Effector memory CD8-positive, alpha-beta T cell (primary cell): ENCODE measurements around the gene NTN1.
A peak's percentile ranks its signal among the peaks of the same experiment; 100 is the strongest.
"Not testable (repeated sequence)": the region's sequence is repeated elsewhere in the genome, so short reads cannot be mapped to it uniquely, and the experiment has no call there.

ENCODE experiments used
- ATAC-seq: fragments of 150-1000 bp; cut with Tn5 transposase; replicated peaks from 2 replicates; pipeline ENCODE4 v1.10.0; 2021; ENCODE audit warnings: mild to moderate bottlenecking, moderate library complexity
- DNase-seq, 3 experiments: peaks; one replicate each; pipeline ENCODE4 v3.0.0; 2021
- H3K27ac Mint-ChIP-seq, 2 donors: one replicate each; pipeline ENCODE4 v1.8.0; 2022; ENCODE audit warnings: mild to moderate bottlenecking in 2 of 2, mixed read lengths in 2 of 2, moderate library complexity in 2 of 2
- H3K27me3 Mint-ChIP-seq, 2 donors: one replicate each; pipeline ENCODE4 v1.8.0; 2022; ENCODE audit warnings: mixed read lengths in 2 of 2
- H3K36me3 Mint-ChIP-seq: one replicate; pipeline ENCODE4 v1.8.0; 2022; ENCODE audit warnings: mild to moderate bottlenecking, moderate library complexity, mixed read lengths; ENCODE audit not compliant: insufficient read depth
- H3K4me1 Mint-ChIP-seq, 2 donors: one replicate each; pipeline ENCODE4 v1.8.0; 2022; ENCODE audit warnings: low read depth in 2 of 2, mixed read lengths in 2 of 2
- H3K4me3 Mint-ChIP-seq, 2 donors: one replicate each; pipeline ENCODE4 v1.8.0; 2022; ENCODE audit warnings: mild to moderate bottlenecking in 2 of 2, mixed read lengths in 2 of 2, moderate library complexity in 2 of 2
- H3K9me3 Mint-ChIP-seq, 2 donors: one replicate each; pipeline ENCODE4 v1.8.0; 2022; ENCODE audit warnings: mixed read lengths in 2 of 2

The NTN1 gene

GRCh38 chr17:9244066-9245052, 223.0 kb downstream of the NTN1 start:
- DNase-seq (no peak), ATAC-seq (no peak)
- no peaks in the 10 kb centered on the region for H3K9me3 Mint-ChIP-seq
- H3K27ac Mint-ChIP-seq = no peak overlapping the region
- peaks cover 15% of the 10 kb centered on the region for H3K36me3 Mint-ChIP-seq
- no peak overlapping the region for H3K4me3 Mint-ChIP-seq
- H3K4me1 Mint-ChIP-seq = peaks cover 9 to 12% of the 10 kb centered on the region in 2 donors
- no peaks in the 10 kb centered on the region for H3K27me3 Mint-ChIP-seq

GRCh38 chr17:9247401-9247938, 226.2 kb downstream of the NTN1 start:
- Mint-ChIP-seq H3K27ac (peak overlapping the region in 1 of 2 donors; percentile 16), H3K27me3 (no peaks in the 10 kb centered on the region)

GRCh38 chr17:9249245-9249953, 228.1 kb downstream of the NTN1 start:
- ATAC-seq = no peak
- DNase-seq = no peak

More at GRCh38 chr17:9247401-9247938, 226.2 kb downstream of the NTN1 start:
- ATAC-seq (no peak), DNase-seq (no peak)
- H3K36me3 Mint-ChIP-seq = peaks cover 6% of the 10 kb centered on the region
- no peaks in the 10 kb centered on the region for H3K4me1 Mint-ChIP-seq
- no peak overlapping the region for H3K4me3 Mint-ChIP-seq
- H3K9me3 Mint-ChIP-seq = no peaks in the 10 kb centered on the region

GRCh38 chr17:9251273-9251672, 230.0 kb downstream of the NTN1 start:
- ATAC-seq (no peak), DNase-seq (no peak)
- Mint-ChIP-seq H3K4me1 (peaks cover 8% of the 10 kb centered on the region in 2 donors), H3K27me3 (no peaks in the 10 kb centered on the region), H3K27ac (no peak overlapping the region), H3K4me3 (no peak overlapping the region), H3K9me3 (no peaks in the 10 kb centered on the region), H3K36me3 (no peaks in the 10 kb centered on the region)

More at GRCh38 chr17:9249245-9249953, 228.1 kb downstream of the NTN1 start:
- H3K4me3 Mint-ChIP-seq = no peak overlapping the region
- no peaks in the 10 kb centered on the region for H3K27me3 Mint-ChIP-seq
- no peaks in the 10 kb centered on the region for H3K9me3 Mint-ChIP-seq
- H3K4me1 Mint-ChIP-seq = peaks cover 5 to 8% of the 10 kb centered on the region in 2 donors
- peaks cover 3% of the 10 kb centered on the region for H3K36me3 Mint-ChIP-seq
- H3K27ac Mint-ChIP-seq = no peak overlapping the region

- peaks cover 8 to 11% of the 10 kb centered on the region in 2 donors for H3K4me1 Mint-ChIP-seq
- H3K4me3 Mint-ChIP-seq = no peak overlapping the region
- no peak for DNase-seq
- no peaks in the 10 kb centered on the region for H3K27me3 Mint-ChIP-seq
- peak overlapping the region in 1 of 2 donors; percentile 15 for H3K27ac Mint-ChIP-seq
- ATAC-seq = no peak
- no peaks in the 10 kb centered on the region for H3K9me3 Mint-ChIP-seq
- H3K36me3 Mint-ChIP-seq = no peaks in the 10 kb centered on the region
These were observed 232.0 kb downstream of the NTN1 start for GRCh38 chr17:9253308-9253707.

- H3K36me3 Mint-ChIP-seq = no peaks in the 10 kb centered on the region
- no peak overlapping the region for H3K4me3 Mint-ChIP-seq
These were observed 233.5 kb downstream of the NTN1 start for GRCh38 chr17:9254841-9255240.

GRCh38 chr17:9255833-9256232, 234.5 kb downstream of the NTN1 start:
- no peaks in the 10 kb centered on the region for H3K36me3 Mint-ChIP-seq
- H3K27ac Mint-ChIP-seq = no peak overlapping the region
- DNase-seq (no peak), ATAC-seq (no peak)
- no peaks in the 10 kb centered on the region for H3K27me3 Mint-ChIP-seq
- peaks cover 11 to 12% of the 10 kb centered on the region in 2 donors for H3K4me1 Mint-ChIP-seq
- H3K9me3 Mint-ChIP-seq = no peaks in the 10 kb centered on the region
- no peak overlapping the region for H3K4me3 Mint-ChIP-seq

More at GRCh38 chr17:9254841-9255240, 233.5 kb downstream of the NTN1 start:
- DNase-seq = no peak
- Mint-ChIP-seq H3K9me3 (no peaks in the 10 kb centered on the region), H3K27ac (peak overlapping the region in 1 of 2 donors; percentile 33), H3K27me3 (no peaks in the 10 kb centered on the region), H3K4me1 (peaks cover 8 to 11% of the 10 kb centered on the region in 2 donors)
- no peak for ATAC-seq

GRCh38 chr17:9256361-9256750, 235.0 kb downstream of the NTN1 start:
- ATAC-seq (no peak), DNase-seq (no peak)
- Mint-ChIP-seq H3K4me3 (no peak overlapping the region), H3K4me1 (peaks cover 11 to 12% of the 10 kb centered on the region in 2 donors), H3K27ac (no peak overlapping the region), H3K27me3 (no peaks in the 10 kb centered on the region), H3K36me3 (no peaks in the 10 kb centered on the region), H3K9me3 (no peaks in the 10 kb centered on the region)

GRCh38 chr17:9256751-9257629, 235.7 kb downstream of the NTN1 start:
- Mint-ChIP-seq H3K9me3 (no peaks in the 10 kb centered on the region), H3K4me3 (no peak overlapping the region), H3K27me3 (no peaks in the 10 kb centered on the region), H3K36me3 (no peaks in the 10 kb centered on the region), H3K27ac (no peak overlapping the region), H3K4me1 (peaks cover 11 to 12% of the 10 kb centered on the region in 2 donors)
- DNase-seq = no peak
- ATAC-seq = no peak

GRCh38 chr17:9257630-9257965, 236.3 kb downstream of the NTN1 start:
- not testable (repeated sequence) for H3K36me3 Mint-ChIP-seq, H3K9me3 Mint-ChIP-seq, DNase-seq, H3K27ac Mint-ChIP-seq, H3K4me3 Mint-ChIP-seq, H3K27me3 Mint-ChIP-seq, ATAC-seq
- peaks cover 11 to 12% of the 10 kb centered on the region in 2 donors for H3K4me1 Mint-ChIP-seq

- H3K4me1 Mint-ChIP-seq = peaks cover 5 to 10% of the 10 kb centered on the region in 2 donors
- no peaks in the 10 kb centered on the region for H3K27me3 Mint-ChIP-seq
- ATAC-seq = no peak
- DNase-seq = no peak
- no peak overlapping the region for H3K4me3 Mint-ChIP-seq
- peak overlapping the region in 1 of 2 donors; percentile 60 for H3K27ac Mint-ChIP-seq
- no peaks in the 10 kb centered on the region for H3K9me3 Mint-ChIP-seq
- H3K36me3 Mint-ChIP-seq = no peaks in the 10 kb centered on the region
These were observed 237.1 kb downstream of the NTN1 start for GRCh38 chr17:9258115-9259015.

- no peaks in the 10 kb centered on the region for H3K36me3 Mint-ChIP-seq
- no peak overlapping the region for H3K4me3 Mint-ChIP-seq
- ATAC-seq = no peak
- H3K9me3 Mint-ChIP-seq = no peaks in the 10 kb centered on the region
- no peak overlapping the region for H3K27ac Mint-ChIP-seq
- no peak for DNase-seq
- H3K27me3 Mint-ChIP-seq = no peaks in the 10 kb centered on the region
- peaks cover 4 to 6% of the 10 kb centered on the region in 2 donors for H3K4me1 Mint-ChIP-seq
These were observed 238.1 kb downstream of the NTN1 start for GRCh38 chr17:9259419-9259818.
